GM19438 (cell line): ENCODE measurements around the gene ARHGAP42.
A peak's percentile ranks its signal among the peaks of the same experiment; 100 is the strongest.

Source experiments
- ATAC-seq: cut with Tn5 transposase; IDR thresholded peaks from one replicate; pipeline ENCODE4 v1.9.1; 2021; ENCODE audit warnings: low read depth; ENCODE audit not compliant: unreplicated experiment

Gene ARHGAP42

GRCh38 chr11:100680070-100680469 is 7.0 kb upstream of the ARHGAP42 start:
- ATAC-seq: no peak

DNA sequence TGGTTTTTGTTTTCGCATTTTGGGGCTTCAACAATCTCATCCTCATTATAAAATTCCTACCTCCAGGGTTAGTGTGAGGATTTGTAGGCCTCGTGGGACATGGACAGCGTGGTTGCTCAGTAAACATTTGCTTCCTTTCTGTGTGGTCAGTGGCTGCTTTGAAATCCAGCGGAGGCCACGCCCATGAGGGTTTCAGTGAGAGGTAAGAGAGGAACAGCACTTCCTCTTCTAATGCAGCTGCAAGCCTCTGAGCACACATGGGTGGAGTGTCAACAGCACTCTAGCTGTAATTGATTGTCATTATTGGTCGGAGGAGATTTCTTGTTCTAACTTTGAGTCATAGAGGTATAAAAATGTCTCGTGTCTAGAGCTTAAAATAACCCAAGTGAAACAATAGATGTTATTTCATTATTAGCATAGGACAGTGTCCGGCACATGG is 6.0 kb upstream of the ARHGAP42 start:
- peak; percentile 98 for ATAC-seq

DNA sequence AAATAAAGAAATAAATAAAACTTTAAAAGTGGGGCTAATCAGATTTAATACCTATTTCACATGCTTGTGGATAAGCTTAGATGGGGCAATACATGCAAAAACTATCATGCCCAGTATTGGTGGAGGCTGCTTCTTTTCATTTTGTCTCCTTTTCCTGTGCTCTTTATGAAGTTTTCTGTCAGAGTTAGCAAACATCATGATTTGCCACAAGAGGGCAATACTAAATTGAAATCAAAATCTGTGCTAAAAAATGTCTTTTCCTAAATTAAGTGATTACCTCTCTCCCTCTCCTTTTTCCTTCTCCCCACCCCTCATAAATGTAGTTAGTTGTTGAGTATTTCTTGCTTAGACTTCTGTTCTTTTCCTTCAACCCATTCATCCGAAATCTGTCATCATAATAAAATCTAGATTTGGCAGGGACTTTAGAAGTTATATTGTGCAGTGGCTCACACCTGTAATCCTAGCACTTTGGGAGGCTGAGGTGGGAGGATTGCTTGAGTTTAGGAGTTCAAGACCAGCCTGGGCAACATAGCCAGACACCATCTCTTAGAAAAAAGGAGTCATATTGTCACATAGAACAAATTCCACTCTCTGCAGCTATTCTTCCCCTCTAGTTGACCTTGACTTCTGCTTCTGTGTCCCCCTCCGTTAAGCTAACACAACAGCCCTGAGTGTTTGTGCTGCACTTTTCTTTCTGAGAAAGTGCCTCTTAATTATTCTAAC is 4.7 kb upstream of the ARHGAP42 start:
- no peak for ATAC-seq

GRCh38 chr11:100683126-100683525 is 4.0 kb upstream of the ARHGAP42 start:
- no peak for ATAC-seq

DNA sequence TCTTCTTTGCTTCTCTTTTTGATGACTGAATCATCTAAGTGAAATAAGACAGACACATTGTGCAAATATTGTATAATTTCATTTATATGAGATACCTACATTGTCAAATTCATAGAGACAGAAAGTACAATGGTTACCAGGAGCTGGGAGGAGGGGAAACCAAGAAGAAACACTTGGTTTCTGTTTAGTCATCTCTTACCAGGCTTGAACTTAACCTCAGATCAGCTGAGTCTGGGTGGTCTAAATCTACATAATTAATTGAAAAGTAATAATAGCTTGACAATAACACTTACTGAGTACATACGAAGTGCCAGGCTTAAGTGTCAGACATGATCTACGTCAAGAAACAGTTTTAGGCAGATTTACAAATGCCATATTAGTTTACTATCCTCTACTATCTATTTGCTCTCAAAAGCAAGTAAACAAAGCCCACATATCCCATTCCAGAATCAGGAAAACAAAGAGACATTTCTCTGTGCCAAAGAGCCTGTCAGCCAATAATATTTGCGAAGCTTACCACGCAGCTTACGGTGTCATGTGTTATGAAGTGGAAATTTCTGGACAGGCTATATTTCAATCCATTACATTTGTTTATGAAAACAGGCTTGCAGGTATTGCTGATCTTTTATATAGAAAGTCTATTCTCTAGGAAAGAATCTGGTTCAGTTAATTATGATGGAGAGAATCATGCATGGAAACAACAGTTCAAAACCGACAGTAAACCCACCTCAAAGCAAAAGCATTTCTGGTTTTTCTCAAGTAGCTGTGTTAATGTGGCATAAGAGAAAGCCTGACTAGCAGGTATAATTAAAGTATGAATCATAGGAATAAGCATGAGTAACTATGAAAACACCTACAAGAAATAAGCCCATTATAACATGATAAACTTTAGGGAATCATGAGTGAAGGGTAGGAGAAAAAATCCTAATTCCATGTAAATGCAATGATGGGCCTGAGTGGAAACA is 2.7 kb upstream of the ARHGAP42 start:
- peak; percentile 24 for ATAC-seq

- no peak for ATAC-seq
Measured at GRCh38 chr11:100686476-100687053, 523 bp upstream of the ARHGAP42 start.

- peak; percentile 67 for ATAC-seq
Measured at GRCh38 chr11:100687630-100688395, 725 bp downstream of the ARHGAP42 start.

- no peak for ATAC-seq
Measured at GRCh38 chr11:100689141-100689540, 2.1 kb downstream of the ARHGAP42 start.

GRCh38 chr11:100691896-100692653 is 5.0 kb downstream of the ARHGAP42 start:
- ATAC-seq: no peak

DNA sequence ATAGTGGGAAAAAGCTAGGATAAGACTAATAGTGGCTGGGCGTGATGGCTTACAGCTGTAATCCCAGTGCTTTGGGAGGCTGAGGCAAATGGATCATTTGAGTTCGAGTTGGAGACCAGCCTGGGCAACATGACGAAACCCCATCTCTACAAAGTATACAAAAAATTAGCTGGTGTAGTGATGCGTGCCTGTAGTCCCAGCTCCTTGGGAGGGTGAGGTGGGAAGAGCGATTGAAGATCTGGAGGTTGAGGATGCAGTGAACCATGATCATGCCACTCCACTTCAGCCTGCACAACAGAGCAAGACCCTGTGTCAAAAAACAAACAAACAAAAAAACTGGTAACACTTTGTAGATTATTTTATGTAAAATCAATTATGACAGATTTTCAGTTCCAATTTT is 8.8 kb downstream of the ARHGAP42 start:
- ATAC-seq: no peak

DNA sequence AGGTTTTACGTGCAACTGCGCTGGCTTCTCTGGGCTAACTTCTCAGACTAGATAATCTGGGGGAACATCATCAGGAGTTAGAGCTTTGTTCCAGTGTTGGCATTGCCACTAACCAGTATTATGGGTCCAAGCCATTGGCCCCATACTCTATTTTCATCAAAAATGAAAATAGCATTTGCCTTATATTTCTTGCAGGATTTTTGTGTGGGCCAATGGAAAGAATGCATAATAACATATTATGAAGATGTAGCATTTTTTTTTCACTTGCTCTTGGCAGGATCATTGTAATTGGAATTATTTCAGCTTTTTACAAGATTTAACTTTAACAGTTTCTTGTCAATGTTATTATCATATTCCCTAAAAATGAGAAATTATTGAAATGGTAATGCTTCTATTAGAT is 16.1 kb downstream of the ARHGAP42 start:
- no peak for ATAC-seq

DNA sequence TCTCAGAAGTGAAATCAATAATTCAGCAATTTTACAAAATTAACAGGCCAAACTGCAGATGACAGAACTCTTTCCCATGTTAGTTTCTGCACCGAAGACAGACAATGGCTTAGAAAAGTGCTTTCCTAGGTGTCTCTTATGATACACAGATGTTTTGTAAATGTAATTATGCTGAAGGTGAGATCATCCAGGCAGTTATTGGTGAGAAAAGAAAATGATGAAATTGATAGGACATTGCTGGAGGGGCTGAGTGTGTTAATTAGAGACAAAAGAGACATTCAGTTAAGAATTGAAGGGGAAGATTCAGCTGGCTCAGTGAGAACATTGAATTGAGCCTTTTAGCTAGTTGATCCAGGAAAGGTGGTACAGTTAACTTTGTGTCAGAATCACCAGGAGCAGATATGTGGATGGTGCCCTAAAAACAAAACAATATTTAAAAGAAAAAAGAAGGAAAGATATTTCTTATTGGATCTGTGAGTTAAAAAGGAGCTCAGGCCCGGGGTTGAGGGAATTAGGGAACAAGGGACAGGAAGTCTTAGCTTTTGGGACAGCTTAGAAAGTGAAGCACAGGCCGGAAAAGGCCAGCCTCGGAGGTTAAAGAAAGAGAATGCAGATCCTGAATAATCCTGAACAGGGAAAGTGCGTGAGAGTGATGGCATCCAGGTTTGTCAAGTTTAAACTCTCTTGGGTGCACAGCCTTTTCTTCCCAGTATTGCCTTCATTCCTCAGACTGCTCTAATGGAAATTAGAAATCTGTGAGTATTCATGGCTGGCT is 16.9 kb downstream of the ARHGAP42 start:
- no peak for ATAC-seq

DNA sequence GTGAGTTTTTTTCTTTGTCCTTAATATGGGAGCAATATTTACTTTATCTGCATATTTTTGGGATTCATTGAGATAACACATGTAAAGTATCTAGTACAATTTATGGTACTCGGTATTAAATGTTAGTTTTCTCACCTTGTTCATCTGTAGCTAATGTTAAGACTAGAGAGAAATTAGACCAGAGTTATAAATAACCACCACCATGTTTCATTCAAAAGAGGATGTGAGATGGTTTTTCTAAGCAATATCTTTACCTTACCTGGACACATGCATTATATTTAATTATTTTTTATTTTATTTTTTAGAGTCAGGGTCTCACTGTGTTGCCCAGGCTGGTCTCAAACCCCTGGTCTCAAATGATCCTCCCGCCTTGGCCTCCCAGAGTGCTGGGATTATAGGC is 18.4 kb downstream of the ARHGAP42 start:
- ATAC-seq: no peak

GRCh38 chr11:100706179-100706578 is 19.1 kb downstream of the ARHGAP42 start:
- peak; percentile 59 for ATAC-seq

- ATAC-seq: peak; percentile 62
Measured at GRCh38 chr11:100709233-100709957, 22.3 kb downstream of the ARHGAP42 start.

- ATAC-seq: no peak
Measured at GRCh38 chr11:100711984-100712383, 24.9 kb downstream of the ARHGAP42 start.

GRCh38 chr11:100712583-100712982 is 25.5 kb downstream of the ARHGAP42 start:
- no peak for ATAC-seq

DNA sequence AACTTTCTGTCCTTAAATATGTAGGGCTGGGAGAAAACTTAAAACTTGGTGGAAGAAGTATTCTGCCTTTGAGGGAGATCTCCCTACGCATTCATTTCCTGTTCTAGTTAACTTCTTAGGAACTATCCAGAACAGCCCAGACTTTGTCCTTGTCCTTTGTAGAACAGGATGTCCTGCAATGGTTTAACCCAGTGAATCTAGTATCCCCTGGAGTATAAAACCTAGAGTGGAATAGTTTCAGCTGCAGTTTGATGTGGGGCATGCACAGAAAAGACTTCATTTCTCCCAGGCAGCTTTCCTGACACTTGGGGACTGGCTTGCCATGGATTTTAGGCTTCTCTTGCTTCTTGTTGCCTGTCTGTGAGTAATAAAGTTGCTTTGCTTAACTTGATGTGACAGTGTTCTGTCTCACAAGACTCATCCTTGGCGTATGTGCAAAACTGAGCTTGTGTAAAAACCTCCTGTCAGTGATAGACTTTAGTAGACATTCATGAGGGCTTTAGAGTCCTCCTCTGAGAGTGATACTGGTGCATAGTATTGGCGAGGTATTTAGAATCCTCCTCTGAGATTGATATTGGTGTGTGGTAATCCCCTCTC is 28.2 kb downstream of the ARHGAP42 start:
- ATAC-seq: no peak
